ENCODE measurements around the gene RIMKLB. TPM values are rescaled to one million over a fixed set of nuclear protein-coding genes. Genes with fewer than 3 reads are reported as not detected.

RIMKLB gene, protein sequence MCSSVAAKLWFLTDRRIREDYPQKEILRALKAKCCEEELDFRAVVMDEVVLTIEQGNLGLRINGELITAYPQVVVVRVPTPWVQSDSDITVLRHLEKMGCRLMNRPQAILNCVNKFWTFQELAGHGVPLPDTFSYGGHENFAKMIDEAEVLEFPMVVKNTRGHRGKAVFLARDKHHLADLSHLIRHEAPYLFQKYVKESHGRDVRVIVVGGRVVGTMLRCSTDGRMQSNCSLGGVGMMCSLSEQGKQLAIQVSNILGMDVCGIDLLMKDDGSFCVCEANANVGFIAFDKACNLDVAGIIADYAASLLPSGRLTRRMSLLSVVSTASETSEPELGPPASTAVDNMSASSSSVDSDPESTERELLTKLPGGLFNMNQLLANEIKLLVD
- total RNA-seq: 16.5 and 18.1 TPM in 2 replicates

DNA sequence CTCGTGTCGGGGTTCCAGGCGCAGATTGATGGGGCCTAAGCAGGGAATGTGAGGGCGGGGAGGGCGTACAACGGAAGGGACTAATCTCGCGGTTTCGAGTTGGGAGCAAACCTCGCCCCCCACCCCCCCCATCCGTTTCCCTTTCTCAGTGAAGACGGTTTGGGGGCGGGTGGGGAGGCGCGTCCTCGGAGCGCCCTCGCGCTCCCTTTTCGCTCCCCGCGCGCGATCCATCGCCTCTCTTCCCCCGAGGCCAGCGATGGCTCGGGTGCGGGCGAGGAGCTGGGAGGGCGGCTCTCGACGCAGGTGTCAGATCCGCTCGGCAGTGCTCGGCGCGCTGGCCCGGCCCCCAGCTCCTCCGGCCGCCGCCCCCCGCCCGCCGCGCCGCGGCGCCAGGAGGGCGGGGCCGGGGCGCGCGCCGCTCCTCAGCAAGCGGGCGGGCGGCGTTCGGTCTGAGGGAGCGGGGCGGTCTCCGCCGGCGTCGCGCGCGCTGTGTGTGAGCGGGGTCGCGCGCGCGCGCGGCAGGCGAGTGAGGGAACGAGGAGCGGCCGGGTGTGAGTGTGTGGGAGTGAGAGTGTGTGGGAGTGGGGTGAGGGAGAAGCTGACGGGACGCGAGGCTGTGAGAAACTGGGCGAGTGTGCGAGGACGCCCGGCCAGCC is at the start of gene RIMKLB:
TSS of gene RIMKLB (plus strand) at position 516 of the 656 bp plus-strand sequence. CDS start 15,876 bp downstream, outside the sequence.

DNA sequence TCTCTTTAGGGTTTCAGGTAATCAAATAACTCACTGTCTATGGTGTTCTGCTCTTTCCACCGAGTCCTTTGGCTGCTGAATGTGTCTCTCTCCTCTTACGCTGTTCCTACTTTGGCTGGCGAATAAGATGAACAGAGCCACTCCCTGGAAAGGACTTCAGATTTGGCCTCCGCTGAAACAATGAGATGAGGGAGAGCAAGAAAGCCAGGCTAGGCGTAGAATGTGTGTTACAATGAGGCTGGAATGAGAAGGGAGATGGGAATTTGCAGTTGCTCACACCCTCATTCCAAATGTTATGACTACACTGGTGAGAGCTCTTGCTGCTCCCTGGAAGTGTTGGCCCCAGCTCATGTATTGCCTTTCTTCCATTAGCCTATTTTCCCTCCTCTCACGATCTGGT is 35.2 kb upstream of the RIMKLB start, which contains the start of gene MFAP5:
TSS of gene MFAP5 (minus strand) at position 234 of the 400 bp plus-strand sequence. CDS start 722 bp downstream, outside the sequence.

DNA sequence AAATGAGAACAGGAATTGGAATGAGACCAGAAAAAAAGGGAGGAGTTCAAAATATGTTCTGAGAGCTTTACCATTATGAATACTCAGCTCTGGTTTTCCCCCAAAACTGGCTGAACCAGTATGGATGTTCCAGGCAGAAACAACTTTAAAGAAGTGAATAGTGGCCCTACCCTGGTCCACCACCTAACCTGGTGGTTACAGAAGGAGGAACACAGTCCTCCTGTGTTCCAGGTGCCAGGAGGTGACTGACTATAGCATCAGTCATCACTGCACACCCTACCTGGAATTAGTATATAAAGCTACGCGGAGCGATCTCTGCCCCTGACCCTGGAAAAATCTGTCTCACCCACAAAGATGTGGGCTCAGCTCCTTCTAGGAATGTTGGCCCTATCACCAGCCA is 124.5 kb downstream of the RIMKLB start, which contains the start of gene A2ML1:
TSS of gene A2ML1 (plus strand) at position 324 of the 400 bp plus-strand sequence. CDS start at position 355, 31 bp downstream.

Other genes starting within 250 kb of the RIMKLB start
- gene CLEC6A, start 242.0 kb upstream of the RIMKLB start, total RNA-seq: not detected in 2 replicates
- not detected in 2 replicates for gene CLEC4D, start 184.5 kb upstream of the RIMKLB start, total RNA-seq
- gene CLEC4E, start 157.1 kb upstream of the RIMKLB start, total RNA-seq: not detected in 2 replicates
- gene AICDA, start 85.1 kb upstream of the RIMKLB start, total RNA-seq: not detected in 2 replicates
- 6.4 and 12.3 TPM in 2 replicates for gene MFAP5, start 35.2 kb upstream of the RIMKLB start, total RNA-seq
- not detected in 2 replicates for gene A2ML1, start 124.6 kb downstream of the RIMKLB start, total RNA-seq
- 18.3 and 20.3 TPM in 2 replicates for gene PHC1, start 216.5 kb downstream of the RIMKLB start, total RNA-seq